ENCODE results near the gene ALOXE3. TPM values are rescaled to one million over a fixed set of nuclear protein-coding genes. Genes with fewer than 3 reads are reported as not detected.
"Not testable (repeated sequence)": the region's sequence is repeated elsewhere in the genome, so short reads cannot be mapped to it uniquely, and the experiment has no call there.

The ALOXE3 gene
- total RNA-seq, 2 donors from 2014 or later, result not detected

DNA sequence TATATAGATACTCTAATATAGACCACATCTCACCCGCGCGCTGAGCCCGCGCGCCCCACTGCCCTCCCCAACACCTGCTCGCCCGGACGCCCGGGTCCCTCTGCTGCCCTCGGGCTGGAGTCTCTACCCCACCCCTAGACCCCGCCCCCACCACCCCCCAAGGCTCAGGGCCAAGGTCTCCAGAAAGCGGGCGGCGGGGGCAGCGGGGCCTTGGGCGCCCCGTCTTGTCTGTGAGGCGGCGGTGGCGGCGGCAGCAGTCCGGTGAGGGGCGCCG, 3.0 kb upstream of the ALOXE3 start:
- Mint-ChIP-seq H3K4me3 (peak overlapping the region; percentile 83 to 88), H3K27ac (no peak overlapping the region), H3K27me3 (ENCODE audit: low read depth) (peaks cover 42% of the 10 kb centered on the region), H3K4me1 (ENCODE audit: low read depth) (peaks cover 71% of the 10 kb centered on the region), H3K9me3 (no peaks in the 10 kb centered on the region), H3K36me3 (ENCODE audit: insufficient read depth in 2 of 2) (peaks cover 0 to 14% of the 10 kb centered on the region in 2 donors)
- peak in 1 of 2 donors; percentile 0 for ATAC-seq (replicated peaks in 1 of 2)
- no peak for DNase-seq

DNA sequence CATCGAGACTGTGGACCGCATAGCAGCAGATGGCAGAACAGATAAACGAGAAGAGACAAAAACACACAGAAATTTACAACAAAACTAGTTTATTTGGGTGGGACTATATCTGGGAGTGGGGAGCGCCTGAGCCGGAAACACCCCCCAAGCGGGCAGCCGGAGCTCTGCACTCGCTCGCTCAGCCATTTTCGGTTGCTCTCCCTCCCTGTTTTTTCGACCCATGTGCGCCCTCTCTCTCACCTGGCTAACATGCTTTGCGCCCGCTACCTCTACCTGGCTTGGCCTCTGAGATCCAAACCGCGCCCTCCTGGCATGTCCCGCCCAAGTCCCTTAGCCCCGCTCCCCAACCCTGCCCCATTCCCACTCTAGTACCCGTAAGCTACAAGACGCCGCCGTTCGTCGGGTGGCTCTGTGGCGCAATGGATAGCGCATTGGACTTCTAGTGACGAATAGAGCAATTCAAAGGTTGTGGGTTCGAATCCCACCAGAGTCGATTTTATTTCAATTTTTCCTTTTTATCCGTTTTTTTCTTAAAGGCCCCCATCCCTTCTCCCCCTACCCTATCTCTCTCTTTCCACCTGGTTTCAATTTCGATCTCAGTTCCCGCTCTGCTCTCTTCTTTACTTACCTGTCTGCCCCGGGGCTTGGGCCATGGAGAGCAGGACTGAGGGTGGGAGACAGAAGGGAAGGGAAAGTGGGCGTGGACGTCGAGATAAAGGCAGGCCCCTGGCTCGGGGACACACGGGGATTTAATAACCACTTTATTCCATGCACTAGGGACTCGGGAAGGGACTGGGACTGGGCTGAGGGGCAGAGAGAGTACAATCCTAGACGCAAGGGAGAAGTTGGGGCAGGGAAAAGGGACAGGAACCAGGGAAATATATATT, 2.4 kb upstream of the ALOXE3 start:
- peaks cover 65% of the 10 kb centered on the region for H3K4me1 Mint-ChIP-seq (ENCODE audit: low read depth)
- H3K27ac Mint-ChIP-seq, result peak overlapping the region; percentile 100
- peaks cover 48% of the 10 kb centered on the region for H3K27me3 Mint-ChIP-seq (ENCODE audit: low read depth)
- peak overlapping the region; percentile 83 to 88 for H3K4me3 Mint-ChIP-seq
- DNase-seq, result peak; percentile 80 to 84
- no peaks in the 10 kb centered on the region for H3K9me3 Mint-ChIP-seq
- H3K36me3 Mint-ChIP-seq (ENCODE audit: insufficient read depth in 2 of 2), result peaks cover 0 to 10% of the 10 kb centered on the region in 2 donors
- peak; percentile 8 to 16 for ATAC-seq (replicated peaks in 1 of 2)

- ATAC-seq (replicated peaks in 1 of 2) (peak; percentile 46 to 52), DNase-seq (peak; percentile 89 to 90)
- Mint-ChIP-seq H3K9me3 (no peaks in the 10 kb centered on the region), H3K4me3 (peak overlapping the region; percentile 83 to 88), H3K27me3 (ENCODE audit: low read depth) (peaks cover 55% of the 10 kb centered on the region), H3K4me1 (ENCODE audit: low read depth) (peaks cover 56% of the 10 kb centered on the region), H3K27ac (peak overlapping the region; percentile 100), H3K36me3 (ENCODE audit: insufficient read depth in 2 of 2) (peaks cover 0 to 8% of the 10 kb centered on the region in 2 donors)
Measured at GRCh38 chr17:8119581-8120519, 1.5 kb upstream of the ALOXE3 start.

DNA sequence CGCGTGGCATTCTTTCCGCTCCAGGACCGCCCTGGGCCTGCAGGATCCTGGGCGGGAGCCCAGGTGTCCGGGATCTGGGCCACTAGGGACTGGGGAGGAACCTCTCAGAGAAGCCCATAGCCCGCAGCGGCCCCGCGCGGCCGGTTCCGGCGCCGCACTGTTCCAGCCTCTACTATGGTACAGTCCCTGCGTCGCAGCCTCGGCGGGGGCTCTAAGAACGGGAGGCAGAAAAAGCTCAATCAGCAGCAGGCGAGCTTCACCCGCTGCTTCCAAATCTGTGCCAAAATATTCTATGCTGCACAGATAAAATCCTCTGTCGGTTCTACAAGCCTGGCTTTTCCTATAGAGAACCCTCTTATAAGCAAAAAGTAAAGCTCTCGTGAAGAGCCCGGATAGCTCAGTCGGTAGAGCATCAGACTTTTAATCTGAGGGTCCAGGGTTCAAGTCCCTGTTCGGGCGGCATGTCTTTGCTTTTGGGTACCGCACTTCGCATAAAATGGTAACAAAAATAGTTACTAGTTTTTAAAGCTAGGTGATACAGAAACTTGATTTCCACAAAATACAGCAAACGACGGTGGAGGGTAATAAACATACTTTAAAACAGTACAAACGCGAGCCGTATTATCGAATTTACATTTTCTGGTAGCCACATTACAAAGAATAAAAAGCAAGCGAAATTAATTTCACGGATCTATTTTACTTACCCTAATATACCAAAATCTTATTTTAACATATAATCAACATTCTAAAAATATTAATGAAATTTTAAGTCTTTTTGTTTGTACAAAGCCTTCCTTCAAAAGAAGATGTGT, 661 bp upstream of the ALOXE3 start:
- peaks cover 56% of the 10 kb centered on the region for H3K27me3 Mint-ChIP-seq (ENCODE audit: low read depth)
- peak overlapping the region; percentile 100 for H3K27ac Mint-ChIP-seq
- DNase-seq (peak; percentile 89 to 92), ATAC-seq (replicated peaks in 1 of 2) (peak; percentile 59 to 62)
- H3K9me3 Mint-ChIP-seq, result no peaks in the 10 kb centered on the region
- H3K4me1 Mint-ChIP-seq (ENCODE audit: low read depth), result peaks cover 47% of the 10 kb centered on the region
- peaks cover 0 to 8% of the 10 kb centered on the region in 2 donors for H3K36me3 Mint-ChIP-seq (ENCODE audit: insufficient read depth in 2 of 2)
- peak overlapping the region; percentile 83 to 88 for H3K4me3 Mint-ChIP-seq

- Mint-ChIP-seq H3K4me3 (peak overlapping the region; percentile 83 to 88), H3K36me3 (ENCODE audit: insufficient read depth in 2 of 2) (peaks cover 0 to 7% of the 10 kb centered on the region in 2 donors), H3K27ac (no peak overlapping the region), H3K9me3 (no peaks in the 10 kb centered on the region), H3K27me3 (ENCODE audit: low read depth) (peaks cover 56% of the 10 kb centered on the region), H3K4me1 (ENCODE audit: low read depth) (peaks cover 35% of the 10 kb centered on the region)
- ATAC-seq (replicated peaks in 1 of 2) (no peak), DNase-seq (no peak)
Measured at GRCh38 chr17:8117367-8117979, 841 bp downstream of the ALOXE3 start.

- H3K9me3 Mint-ChIP-seq, result no peaks in the 10 kb centered on the region
- no peak for ATAC-seq (replicated peaks in 1 of 2)
- peaks cover 0 to 5% of the 10 kb centered on the region in 2 donors for H3K36me3 Mint-ChIP-seq (ENCODE audit: insufficient read depth in 2 of 2)
- no peak overlapping the region for H3K27ac Mint-ChIP-seq
- peak overlapping the region in 1 of 2 donors; percentile 5 for H3K4me3 Mint-ChIP-seq
- H3K4me1 Mint-ChIP-seq (ENCODE audit: low read depth), result peaks cover 35% of the 10 kb centered on the region
- H3K27me3 Mint-ChIP-seq (ENCODE audit: low read depth), result peaks cover 56% of the 10 kb centered on the region
- no peak for DNase-seq
Measured at GRCh38 chr17:8116776-8117175, 1.5 kb downstream of the ALOXE3 start.

DNA sequence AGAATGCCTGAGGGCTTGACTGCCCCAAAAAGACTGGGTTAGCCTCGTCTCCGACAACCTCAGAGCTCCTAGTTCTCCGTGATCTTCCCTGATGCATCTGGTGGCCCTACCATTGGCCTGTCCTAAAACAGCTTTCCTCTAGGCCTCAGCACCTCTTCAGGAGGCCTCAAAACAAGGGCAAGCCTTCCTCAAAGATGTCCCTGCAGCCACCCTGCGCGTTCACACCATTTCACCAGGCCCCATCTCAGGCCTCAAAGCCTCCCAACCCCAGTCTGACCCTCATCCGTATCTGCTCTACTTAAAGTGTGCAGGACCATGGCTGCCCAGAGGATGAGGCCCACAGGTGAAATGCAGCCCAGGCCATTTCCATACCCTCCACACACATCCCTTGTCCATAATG, 7.4 kb downstream of the ALOXE3 start:
- Mint-ChIP-seq H3K27ac (no peak overlapping the region), H3K4me3 (peak overlapping the region; percentile 31 to 64), H3K9me3 (no peaks in the 10 kb centered on the region), H3K4me1 (ENCODE audit: low read depth) (peaks cover 11% of the 10 kb centered on the region), H3K36me3 (ENCODE audit: insufficient read depth in 2 of 2) (no peaks in the 10 kb centered on the region), H3K27me3 (ENCODE audit: low read depth) (peaks cover 45% of the 10 kb centered on the region)
- DNase-seq (no peak), ATAC-seq (replicated peaks in 1 of 2) (no peak)

- Mint-ChIP-seq H3K27ac (no peak overlapping the region), H3K27me3 (ENCODE audit: low read depth) (peaks cover 40% of the 10 kb centered on the region), H3K36me3 (ENCODE audit: insufficient read depth in 2 of 2) (no peaks in the 10 kb centered on the region), H3K9me3 (no peaks in the 10 kb centered on the region), H3K4me3 (peak overlapping the region; percentile 31 to 64), H3K4me1 (ENCODE audit: low read depth) (peaks cover 11% of the 10 kb centered on the region)
- DNase-seq, result no peak
- ATAC-seq (replicated peaks in 1 of 2), result no peak
Measured at GRCh38 chr17:8110456-8110804, 7.9 kb downstream of the ALOXE3 start.

DNA sequence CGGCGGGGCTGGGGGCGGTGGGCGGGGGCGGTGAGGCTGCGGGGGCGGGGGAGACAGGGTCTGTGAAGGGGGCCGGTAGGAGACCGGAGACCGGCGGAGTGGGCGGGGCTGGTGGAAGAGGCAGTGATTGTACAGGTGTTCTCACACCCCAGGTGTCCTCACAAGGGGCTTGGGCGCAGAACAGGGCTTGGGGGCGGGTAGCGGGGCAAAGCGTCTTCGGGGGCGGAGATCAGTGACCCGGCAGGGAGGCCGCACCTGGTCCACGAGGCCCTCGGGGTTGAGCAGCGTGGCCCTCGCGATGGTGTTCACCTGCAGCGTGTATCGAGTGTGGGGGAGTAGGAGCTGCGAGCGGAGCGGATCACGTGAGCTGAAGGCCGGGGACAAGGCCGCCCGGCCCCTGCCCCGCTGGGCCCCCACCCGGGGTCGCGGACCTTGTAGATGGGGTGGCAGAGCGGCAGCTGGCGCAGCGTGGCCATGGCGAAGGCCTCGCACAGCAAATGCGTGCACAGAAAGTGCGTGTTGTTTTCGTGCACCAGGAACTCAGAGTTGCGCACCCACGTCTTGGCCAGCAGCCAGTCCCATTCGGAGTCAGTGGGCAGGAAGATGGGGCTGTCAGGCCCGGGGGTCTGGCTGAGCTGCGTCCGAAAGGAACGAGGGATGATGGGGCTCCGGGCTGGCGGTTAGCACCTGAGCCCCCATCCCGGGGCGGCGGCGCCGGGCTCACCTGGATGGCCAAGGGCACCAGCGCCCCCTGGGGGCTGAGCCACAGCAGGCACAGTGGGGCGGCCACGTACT, 8.5 kb downstream of the ALOXE3 start:
- DNase-seq, result peak; percentile 83 to 87
- Mint-ChIP-seq H3K4me1 (ENCODE audit: low read depth) (peaks cover 11% of the 10 kb centered on the region), H3K36me3 (ENCODE audit: insufficient read depth in 2 of 2) (no peaks in the 10 kb centered on the region), H3K4me3 (peak overlapping the region; percentile 54 to 64), H3K27ac (no peak overlapping the region), H3K27me3 (ENCODE audit: low read depth) (peaks cover 34% of the 10 kb centered on the region), H3K9me3 (no peaks in the 10 kb centered on the region)
- ATAC-seq (replicated peaks in 1 of 2), result peak; percentile 95

GRCh38 chr17:8108972-8109660, 9.2 kb downstream of the ALOXE3 start:
- H3K4me1 Mint-ChIP-seq (ENCODE audit: low read depth), result peaks cover 11% of the 10 kb centered on the region
- no peaks in the 10 kb centered on the region for H3K9me3 Mint-ChIP-seq
- H3K4me3 Mint-ChIP-seq, result peak overlapping the region in 1 of 2 donors; percentile 20
- H3K27ac Mint-ChIP-seq, result no peak overlapping the region
- no peaks in the 10 kb centered on the region for H3K36me3 Mint-ChIP-seq (ENCODE audit: insufficient read depth in 2 of 2)
- peaks cover 27% of the 10 kb centered on the region for H3K27me3 Mint-ChIP-seq (ENCODE audit: low read depth)
- ATAC-seq (replicated peaks in 1 of 2) (no peak), DNase-seq (no peak)

DNA sequence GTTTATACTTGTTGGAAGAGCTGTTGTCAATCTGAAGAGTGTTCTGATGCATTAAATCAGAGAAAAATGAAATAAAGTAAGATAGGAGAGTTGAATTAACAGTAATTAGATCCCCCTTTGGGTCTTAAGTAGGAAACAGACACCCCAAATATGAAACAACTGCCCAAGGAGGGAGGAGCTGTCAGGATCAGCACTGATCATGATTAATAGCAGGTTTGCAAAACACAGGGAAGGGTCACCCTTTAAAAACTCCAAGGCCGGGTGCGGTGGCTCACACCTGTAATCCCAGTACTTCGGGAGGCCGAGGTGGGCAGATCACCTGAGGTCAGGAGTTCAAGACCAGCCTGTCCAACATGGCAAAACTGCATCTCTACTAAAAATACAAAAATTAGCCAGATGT, 11.3 kb downstream of the ALOXE3 start:
- not testable (repeated sequence) for DNase-seq; H3K36me3 Mint-ChIP-seq (ENCODE audit: insufficient read depth in 2 of 2); H3K4me3 Mint-ChIP-seq; H3K9me3 Mint-ChIP-seq; ATAC-seq (replicated peaks in 1 of 2); H3K27ac Mint-ChIP-seq
- Mint-ChIP-seq H3K4me1 (ENCODE audit: low read depth) (peaks cover 11% of the 10 kb centered on the region), H3K27me3 (ENCODE audit: low read depth) (peaks cover 10% of the 10 kb centered on the region)

Data from activated T-cell treated with anti-CD3 and anti-CD28 coated beads, Interleukin-2, amount 50 U/mL, for 72 hours (primary cell).